Muscle layer of colon (tissue), 2 donors: Measurements from ENCODE around the gene GNB2.
A peak's percentile ranks its signal among the peaks of the same experiment; 100 is the strongest.
"Not testable (repeated sequence)": the region's sequence is repeated elsewhere in the genome, so short reads cannot be mapped to it uniquely, and the experiment has no call there.

Source experiments
- H3K27ac ChIP-seq: one replicate; pipeline ENCODE4 v1.7.0; 2013; ENCODE audit warnings: low read depth, mild to moderate bottlenecking, low read length, moderate library complexity
- H3K27me3 ChIP-seq, 2 donors: one replicate each; pipeline ENCODE4 v1.7.0; 2013; ENCODE audit warnings: low read length in 2 of 2, mild to moderate bottlenecking in 2 of 2; ENCODE audit not compliant: insufficient read depth in 2 of 2, control insufficient read depth in 1 of 2
- H3K36me3 ChIP-seq: one replicate; pipeline ENCODE4 v1.7.0; 2013; ENCODE audit warnings: mild to moderate bottlenecking, low read length; ENCODE audit not compliant: insufficient read depth
- H3K4me1 ChIP-seq: one replicate; pipeline ENCODE4 v1.7.0; 2013; ENCODE audit warnings: mild to moderate bottlenecking, low read length; ENCODE audit not compliant: insufficient read depth
- H3K4me3 ChIP-seq, 2 donors: one replicate each; pipeline ENCODE4 v1.7.0; 2013; ENCODE audit warnings: low read length in 2 of 2, low read depth in 1 of 2, mild to moderate bottlenecking in 1 of 2, moderate library complexity in 1 of 2
- H3K9ac ChIP-seq: one replicate; pipeline ENCODE4 v1.7.0; 2013; ENCODE audit warnings: low read length
- H3K9me3 ChIP-seq: one replicate; pipeline ENCODE4 v1.7.0; 2013; ENCODE audit warnings: mild to moderate bottlenecking, low read length
- donor health status: abdominal sarcoma.
- donor health status: Adenocarcinoma of cecum.

Gene GNB2

GRCh38 chr7:100669106-100669505, 4.4 kb upstream of the GNB2 start:
- H3K27ac ChIP-seq, H3K9me3 ChIP-seq, H3K4me1 ChIP-seq, H3K27me3 ChIP-seq, H3K4me3 ChIP-seq, H3K36me3 ChIP-seq, H3K9ac ChIP-seq: not testable (repeated sequence)

- no peaks in the 10 kb centered on the region for H3K36me3 ChIP-seq
- H3K9me3 ChIP-seq: no peaks in the 10 kb centered on the region
- no peak overlapping the region for H3K27ac ChIP-seq
- no peaks in the 10 kb centered on the region for H3K27me3 ChIP-seq
- H3K4me3 ChIP-seq: no peak overlapping the region
- no peaks in the 10 kb centered on the region for H3K4me1 ChIP-seq
- H3K9ac ChIP-seq: no peak overlapping the region
These were observed 3.5 kb upstream of the GNB2 start for GRCh38 chr7:100670074-100670473.

- Histone ChIP-seq H3K4me3 (no peak overlapping the region), H3K4me1 (peaks cover 5% of the 10 kb centered on the region), H3K9ac (no peak overlapping the region), H3K27ac (no peak overlapping the region), H3K27me3 (no peaks in the 10 kb centered on the region), H3K36me3 (peaks cover 2% of the 10 kb centered on the region), H3K9me3 (no peaks in the 10 kb centered on the region)
These were observed 1.9 kb upstream of the GNB2 start for GRCh38 chr7:100671353-100672327.

DNA sequence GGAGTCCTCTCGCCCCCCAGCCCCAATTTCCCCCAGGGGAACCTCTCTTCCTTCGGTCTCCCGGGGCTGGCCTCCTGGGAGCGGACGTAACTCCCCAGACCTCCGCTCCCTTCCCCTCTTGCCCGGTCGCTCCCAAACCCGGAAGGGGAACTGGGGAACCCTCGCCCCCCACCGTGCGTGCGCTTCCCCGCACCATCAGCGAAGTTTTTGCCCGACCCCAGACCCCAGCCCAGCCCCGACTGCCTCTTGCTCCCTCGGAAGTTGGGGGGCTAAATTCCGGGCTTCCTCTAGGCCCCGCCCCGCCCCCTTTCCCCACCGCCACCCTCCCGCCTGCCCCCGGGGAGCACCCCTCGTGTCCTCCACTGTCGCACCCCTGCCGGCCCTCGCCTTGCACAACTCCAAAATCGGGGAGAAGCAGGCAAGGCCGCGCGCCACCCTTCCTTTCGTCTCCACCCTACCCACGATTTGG, 436 bp downstream of the GNB2 start:
- Histone ChIP-seq H3K4me1 (peaks cover 8% of the 10 kb centered on the region), H3K4me3 (peak overlapping the region; percentile 81 to 83), H3K27ac (peak overlapping the region; percentile 98), H3K9ac (peak overlapping the region; percentile 61), H3K9me3 (no peaks in the 10 kb centered on the region), H3K36me3 (peaks cover 23% of the 10 kb centered on the region), H3K27me3 (no peaks in the 10 kb centered on the region)

DNA sequence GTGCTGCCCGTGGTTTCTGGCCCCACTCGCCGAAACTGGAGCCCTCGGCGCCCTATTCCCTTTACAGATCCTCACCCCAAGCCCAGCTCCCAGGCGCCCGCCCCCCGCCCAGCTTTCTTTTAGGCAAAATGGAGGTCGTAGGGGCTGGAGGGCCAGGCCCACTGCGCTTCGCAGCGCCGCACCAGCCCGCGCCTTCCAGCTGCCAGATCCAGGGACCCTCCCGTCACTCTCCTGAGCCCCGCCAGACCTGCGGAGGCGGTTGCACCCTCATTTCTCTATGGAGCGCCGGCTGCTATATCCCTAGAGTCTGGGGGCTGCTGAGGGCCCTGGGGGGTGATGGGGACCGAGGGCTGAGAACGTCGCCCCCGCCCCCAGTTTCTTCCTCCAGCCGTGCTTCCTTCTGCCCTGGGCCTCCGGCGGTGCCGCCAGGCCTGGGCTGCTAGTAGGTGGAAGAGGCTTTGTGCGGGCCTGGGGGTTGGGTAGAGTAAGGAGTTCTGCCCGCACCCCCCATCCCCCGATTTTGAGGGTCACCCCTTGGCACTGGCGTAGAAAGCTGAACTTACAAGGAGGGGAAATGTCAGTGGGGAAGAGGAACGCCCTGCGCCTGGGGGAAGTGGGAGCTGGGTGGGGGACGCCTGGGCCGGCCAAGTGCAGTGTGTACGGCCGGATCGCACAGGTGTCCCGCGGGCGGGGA, 1.0 kb downstream of the GNB2 start:
- H3K27me3 ChIP-seq: no peaks in the 10 kb centered on the region
- peak overlapping the region; percentile 98 for H3K27ac ChIP-seq
- H3K9me3 ChIP-seq: no peaks in the 10 kb centered on the region
- H3K4me3 ChIP-seq: peak overlapping the region; percentile 81 to 83
- peaks cover 29% of the 10 kb centered on the region for H3K36me3 ChIP-seq
- peak overlapping the region; percentile 61 for H3K9ac ChIP-seq
- peaks cover 8% of the 10 kb centered on the region for H3K4me1 ChIP-seq

- no peak overlapping the region for H3K9ac ChIP-seq
- H3K36me3 ChIP-seq: peaks cover 30% of the 10 kb centered on the region
- no peaks in the 10 kb centered on the region for H3K9me3 ChIP-seq
- peak overlapping the region; percentile 81 to 83 for H3K4me3 ChIP-seq
- H3K27me3 ChIP-seq: no peaks in the 10 kb centered on the region
- H3K27ac ChIP-seq: peak overlapping the region; percentile 98
- peaks cover 8% of the 10 kb centered on the region for H3K4me1 ChIP-seq
These were observed 1.5 kb downstream of the GNB2 start for GRCh38 chr7:100675105-100675451.

DNA sequence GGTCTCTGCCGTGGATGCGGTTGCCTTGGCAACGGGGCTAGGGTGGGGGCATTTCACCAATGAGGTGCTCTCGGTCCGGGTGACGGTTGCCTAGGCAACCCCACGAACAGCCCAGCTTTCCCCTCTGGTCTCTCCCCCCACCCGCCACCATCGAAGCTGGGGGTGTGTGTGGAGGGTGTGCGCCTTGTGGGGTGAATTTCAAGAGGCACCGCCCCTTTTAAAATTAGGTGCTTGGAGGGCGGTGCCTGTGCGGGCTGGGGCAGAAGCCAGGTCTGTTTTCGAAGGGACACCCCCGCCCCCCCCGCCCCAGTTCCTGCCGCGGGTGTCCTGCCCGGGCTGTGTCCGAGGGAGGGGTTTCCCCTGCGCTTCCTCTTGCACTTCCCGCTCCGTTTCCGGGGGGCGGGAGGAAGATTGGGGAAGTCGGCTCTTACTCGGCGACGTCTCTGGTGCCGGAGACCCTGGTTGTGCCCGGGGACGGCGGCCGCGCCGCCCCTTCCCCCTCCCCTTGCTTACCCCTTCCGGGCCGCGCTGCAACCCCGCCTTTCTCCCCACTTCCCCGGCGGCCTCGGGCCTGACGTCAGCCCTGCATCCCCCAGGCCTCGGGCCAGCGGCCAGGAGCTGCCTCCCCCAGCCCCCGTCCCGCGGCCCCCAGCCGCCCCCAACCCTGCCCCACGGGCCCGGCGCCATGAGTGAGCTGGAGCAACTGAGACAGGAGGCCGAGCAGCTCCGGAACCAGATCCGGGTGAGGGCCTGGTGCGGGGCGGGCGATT, 2.2 kb downstream of the GNB2 start:
- Histone ChIP-seq H3K9me3 (no peaks in the 10 kb centered on the region), H3K27ac (peak overlapping the region; percentile 98), H3K4me3 (peak overlapping the region; percentile 40 to 83), H3K4me1 (peaks cover 8% of the 10 kb centered on the region), H3K36me3 (peaks cover 30% of the 10 kb centered on the region), H3K9ac (no peak overlapping the region), H3K27me3 (no peaks in the 10 kb centered on the region)

DNA sequence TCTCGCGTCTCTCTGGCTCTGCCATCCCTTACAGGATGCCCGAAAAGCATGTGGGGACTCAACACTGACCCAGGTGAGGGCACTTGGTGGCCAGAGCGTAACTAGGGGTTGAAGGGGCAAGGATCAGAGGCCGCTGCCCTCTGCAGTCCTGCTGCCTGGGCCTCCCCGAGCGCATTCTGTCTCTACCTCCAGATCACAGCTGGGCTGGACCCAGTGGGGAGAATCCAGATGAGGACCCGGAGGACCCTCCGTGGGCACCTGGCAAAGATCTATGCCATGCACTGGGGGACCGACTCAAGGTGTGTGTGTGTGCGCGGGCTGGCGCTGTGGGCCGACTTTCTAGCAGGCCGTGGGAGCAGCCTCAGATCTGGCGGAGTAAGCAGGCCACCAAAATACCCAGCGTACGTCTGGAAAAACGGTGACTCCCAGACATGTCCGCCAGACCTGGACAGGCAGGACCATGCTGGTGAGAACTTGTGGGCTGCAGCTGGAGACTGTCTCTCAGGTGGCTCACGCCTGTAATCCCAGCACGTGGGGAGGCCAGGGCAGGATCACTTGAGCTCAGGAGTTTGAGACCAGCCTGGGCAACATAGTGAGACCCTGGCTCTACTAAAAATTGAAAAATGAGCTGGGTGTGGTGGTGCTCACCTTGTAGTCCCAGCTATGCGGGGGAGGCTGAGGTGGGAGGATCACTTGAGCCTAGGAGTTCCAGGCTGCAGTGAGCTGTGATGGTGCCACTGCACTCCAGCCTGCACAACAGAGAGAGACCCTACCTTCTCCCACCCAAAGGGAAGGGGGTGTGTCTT, 3.2 kb downstream of the GNB2 start:
- Histone ChIP-seq H3K27me3 (no peaks in the 10 kb centered on the region), H3K9ac (no peak overlapping the region), H3K9me3 (no peaks in the 10 kb centered on the region), H3K36me3 (peaks cover 33% of the 10 kb centered on the region), H3K4me3 (peak overlapping the region; percentile 28 to 40), H3K27ac (peak overlapping the region; percentile 98), H3K4me1 (peaks cover 8% of the 10 kb centered on the region)

- H3K4me1 ChIP-seq: peaks cover 8% of the 10 kb centered on the region
- H3K36me3 ChIP-seq: peaks cover 42% of the 10 kb centered on the region
- H3K27me3 ChIP-seq: no peaks in the 10 kb centered on the region
- no peak overlapping the region for H3K27ac ChIP-seq
- no peak overlapping the region for H3K4me3 ChIP-seq
- H3K9ac ChIP-seq: no peak overlapping the region
- H3K9me3 ChIP-seq: no peaks in the 10 kb centered on the region
These were observed 4.0 kb downstream of the GNB2 start for GRCh38 chr7:100677308-100678267.
